Measurements from ENCODE around the gene CDK16.

The CDK16 gene

GRCh38 chrX:47240619-47241018 is 22.1 kb downstream of the CDK16 start:
- Histone ChIP-seq H2AFZ (ENCODE audit: low read depth) (no peak overlapping the region), H3K36me3 (ENCODE audit: insufficient read depth) (no peaks in the 10 kb centered on the region)

GRCh38 chrX:47241201-47242011 is 22.9 kb downstream of the CDK16 start:
- Histone ChIP-seq H3K27ac (no peak overlapping the region), H3K27me3 (ENCODE audit: insufficient read depth, low read depth) (no peaks in the 10 kb centered on the region), H3K79me2 (ENCODE audit: insufficient read depth, low read depth) (no peaks in the 10 kb centered on the region), H3K9ac (no peak overlapping the region), H3K4me1 (ENCODE audit: low read depth, poor library complexity, severe bottlenecking) (no peaks in the 10 kb centered on the region), H3K4me2 (no peak overlapping the region), H2AFZ (ENCODE audit: low read depth) (no peak overlapping the region), H4K20me1 (ENCODE audit: insufficient read depth) (no peaks in the 10 kb centered on the region), H3K36me3 (ENCODE audit: insufficient read depth) (no peaks in the 10 kb centered on the region), H3K4me3 (IDR thresholded peaks at IDR 0.05; ENCODE audit: insufficient read depth, low read depth, low read length) (no peak overlapping the region)
- no peak for TF ChIP-seq CTCF (conservative IDR thresholded peaks at IDR 0.05; ENCODE audit: low read depth, low read length)

More at GRCh38 chrX:47240619-47241018, 22.1 kb downstream of the CDK16 start:
- Histone ChIP-seq H3K9ac (no peak overlapping the region), H3K27me3 (ENCODE audit: insufficient read depth, low read depth) (no peaks in the 10 kb centered on the region), H4K20me1 (ENCODE audit: insufficient read depth) (no peaks in the 10 kb centered on the region), H3K79me2 (ENCODE audit: insufficient read depth, low read depth) (no peaks in the 10 kb centered on the region), H3K4me3 (IDR thresholded peaks at IDR 0.05; ENCODE audit: insufficient read depth, low read depth, low read length) (no peak overlapping the region), H3K27ac (no peak overlapping the region), H3K4me2 (no peak overlapping the region), H3K4me1 (ENCODE audit: low read depth, poor library complexity, severe bottlenecking) (no peaks in the 10 kb centered on the region)
- no peak for TF ChIP-seq CTCF (conservative IDR thresholded peaks at IDR 0.05; ENCODE audit: low read depth, low read length)

GRCh38 chrX:47242321-47242720 is 23.8 kb downstream of the CDK16 start:
- H4K20me1 ChIP-seq (ENCODE audit: insufficient read depth), result no peaks in the 10 kb centered on the region
- H3K4me3 ChIP-seq (IDR thresholded peaks at IDR 0.05; ENCODE audit: insufficient read depth, low read depth, low read length), result no peak overlapping the region
- no peak overlapping the region for H3K9ac ChIP-seq
- H3K36me3 ChIP-seq (ENCODE audit: insufficient read depth), result no peaks in the 10 kb centered on the region
- no peak overlapping the region for H3K4me2 ChIP-seq
- no peak for TF ChIP-seq CTCF (conservative IDR thresholded peaks at IDR 0.05; ENCODE audit: low read depth, low read length)
- H2AFZ ChIP-seq (ENCODE audit: low read depth), result no peak overlapping the region
- no peak overlapping the region for H3K27ac ChIP-seq
- H3K4me1 ChIP-seq (ENCODE audit: low read depth, poor library complexity, severe bottlenecking), result no peaks in the 10 kb centered on the region
- H3K79me2 ChIP-seq (ENCODE audit: insufficient read depth, low read depth), result no peaks in the 10 kb centered on the region
- H3K27me3 ChIP-seq (ENCODE audit: insufficient read depth, low read depth), result no peaks in the 10 kb centered on the region

GRCh38 chrX:47243351-47243750 is 24.9 kb downstream of the CDK16 start:
- Histone ChIP-seq H3K4me1 (ENCODE audit: low read depth, poor library complexity, severe bottlenecking) (no peaks in the 10 kb centered on the region), H2AFZ (ENCODE audit: low read depth) (no peak overlapping the region), H3K4me2 (no peak overlapping the region), H3K27me3 (ENCODE audit: insufficient read depth, low read depth) (no peaks in the 10 kb centered on the region), H3K79me2 (ENCODE audit: insufficient read depth, low read depth) (no peaks in the 10 kb centered on the region), H3K36me3 (ENCODE audit: insufficient read depth) (no peaks in the 10 kb centered on the region), H4K20me1 (ENCODE audit: insufficient read depth) (no peaks in the 10 kb centered on the region), H3K27ac (no peak overlapping the region), H3K9ac (no peak overlapping the region), H3K4me3 (IDR thresholded peaks at IDR 0.05; ENCODE audit: insufficient read depth, low read depth, low read length) (no peak overlapping the region)
- no peak for TF ChIP-seq CTCF (conservative IDR thresholded peaks at IDR 0.05; ENCODE audit: low read depth, low read length)
